ENCODE results near the gene SOCS7. TPM values are rescaled to one million over a fixed set of nuclear protein-coding genes. Genes with fewer than 3 reads are reported as not detected.
A peak's percentile ranks its signal among the peaks of the same experiment; 100 is the strongest.

Gene SOCS7
- polyA plus RNA-seq, 1 donor (not counting 4 experiments of a cell fraction or from before 2014, with no cell fraction given), result 7.5 TPM

- Histone ChIP-seq H3K4me1 (ENCODE audit: control insufficient read depth, extremely low read depth, insufficient read depth, low read length) (peaks cover 20% of the 10 kb centered on the region), H3K27me3 (ENCODE audit: control insufficient read depth, extremely low read depth, insufficient read depth, low read length) (no peaks in the 10 kb centered on the region), H3K27ac (ENCODE audit: control insufficient read depth, insufficient read depth, low read length) (no peak overlapping the region), H3K79me2 (ENCODE audit: control insufficient read depth, insufficient read depth, low read length) (no peaks in the 10 kb centered on the region), H3K36me3 (ENCODE audit: control insufficient read depth in 2 of 2, extremely low read depth in 1 of 2, insufficient read depth in 2 of 2, low read length in 2 of 2) (no peaks in the 10 kb centered on the region), H3K4me3 (ENCODE audit: control insufficient read depth in 2 of 3, extremely low read depth in 1 of 3, insufficient read depth in 2 of 3, low read depth in 1 of 3, low read length in 3 of 3) (no peak overlapping the region), H3K4me2 (ENCODE audit: control insufficient read depth, extremely low read depth, insufficient read depth, low read depth, low read length) (no peak overlapping the region), H3K9me3 (ENCODE audit: control insufficient read depth, low read depth, low read length) (no peaks in the 10 kb centered on the region), H3K9me1 (ENCODE audit: control insufficient read depth, extremely low read depth, insufficient read depth, low read length) (no peaks in the 10 kb centered on the region), H3K9ac (ENCODE audit: control insufficient read depth, extremely low read depth, insufficient read depth, low read length) (no peak overlapping the region), H2AFZ (ENCODE audit: control insufficient read depth, low read length) (no peak overlapping the region), H4K20me1 (ENCODE audit: control insufficient read depth, extremely low read depth, insufficient read depth, low read length) (peaks cover 3% of the 10 kb centered on the region)
- no peak for TF ChIP-seq CTCF (optimal IDR thresholded peaks at IDR 0.05 in 1 of 3, IDR thresholded peaks at IDR 0.05 in 1 of 3, conservative IDR thresholded peaks at IDR 0.05 in 1 of 3; ENCODE audit: extremely low read depth in 1 of 3, insufficient read depth in 2 of 3, low read length in 3 of 3)
- TF ChIP-seq EZH2 (IDR thresholded peaks at IDR 0.05; ENCODE audit: low read length), result no peak
- FAIRE-seq, result no peak
- no peak for DNase-seq (ENCODE audit: low read depth, low spot score)
- dilution Hi-C loops (cut with MboI; ENCODE audit: extremely low pct_ligation_motif_present, low sequenced_read_pairs), result no loop called here
These were observed 91.8 kb downstream of the SOCS7 start for GRCh38 chr17:38443356-38444031.

DNA sequence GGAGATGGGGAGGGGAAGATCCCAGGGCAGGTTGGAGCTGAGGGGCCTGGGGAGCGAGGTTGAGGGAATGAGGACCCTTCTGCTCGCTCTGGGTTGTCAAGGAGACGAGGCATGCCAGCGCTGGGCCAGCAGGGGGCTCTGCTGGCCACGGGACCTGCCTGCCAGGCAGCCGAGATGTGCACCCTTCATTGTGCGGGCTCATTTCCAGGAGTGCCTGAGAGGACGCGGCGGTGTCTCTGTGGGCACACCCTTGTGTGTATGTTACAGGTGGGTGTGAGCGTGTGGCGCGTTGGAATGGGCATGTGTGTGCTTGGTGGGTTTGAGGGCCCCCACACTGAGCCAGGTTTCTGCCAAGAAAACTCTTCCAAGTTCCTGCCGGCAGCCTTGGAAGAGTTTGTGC, 92.5 kb downstream of the SOCS7 start:
- peak overlapping the region; percentile 41 for H3K4me2 ChIP-seq (ENCODE audit: control insufficient read depth, extremely low read depth, insufficient read depth, low read depth, low read length)
- no peaks in the 10 kb centered on the region for H3K9me1 ChIP-seq (ENCODE audit: control insufficient read depth, extremely low read depth, insufficient read depth, low read length)
- no peak overlapping the region for H2AFZ ChIP-seq (ENCODE audit: control insufficient read depth, low read length)
- H3K4me1 ChIP-seq (ENCODE audit: control insufficient read depth, extremely low read depth, insufficient read depth, low read length), result peaks cover 26% of the 10 kb centered on the region
- TF ChIP-seq EZH2 (IDR thresholded peaks at IDR 0.05; ENCODE audit: low read length), result no peak
- TF ChIP-seq CTCF (optimal IDR thresholded peaks at IDR 0.05 in 1 of 3, IDR thresholded peaks at IDR 0.05 in 1 of 3, conservative IDR thresholded peaks at IDR 0.05 in 1 of 3; ENCODE audit: extremely low read depth in 1 of 3, insufficient read depth in 2 of 3, low read length in 3 of 3), result peak; percentile 92 to 99 (median 99)
- dilution Hi-C loops (cut with MboI; ENCODE audit: extremely low pct_ligation_motif_present, low sequenced_read_pairs), result no loop called here
- H3K36me3 ChIP-seq (ENCODE audit: control insufficient read depth in 2 of 2, extremely low read depth in 1 of 2, insufficient read depth in 2 of 2, low read length in 2 of 2), result no peaks in the 10 kb centered on the region
- peaks cover 3% of the 10 kb centered on the region for H4K20me1 ChIP-seq (ENCODE audit: control insufficient read depth, extremely low read depth, insufficient read depth, low read length)
- H3K27me3 ChIP-seq (ENCODE audit: control insufficient read depth, extremely low read depth, insufficient read depth, low read length), result no peaks in the 10 kb centered on the region
- H3K4me3 ChIP-seq (ENCODE audit: control insufficient read depth in 2 of 3, extremely low read depth in 1 of 3, insufficient read depth in 2 of 3, low read depth in 1 of 3, low read length in 3 of 3), result no peak overlapping the region
- H3K9me3 ChIP-seq (ENCODE audit: control insufficient read depth, low read depth, low read length), result no peaks in the 10 kb centered on the region
- no peak overlapping the region for H3K27ac ChIP-seq (ENCODE audit: control insufficient read depth, insufficient read depth, low read length)
- FAIRE-seq (no peak), DNase-seq (ENCODE audit: low read depth, low spot score) (peak; percentile 55)
- H3K79me2 ChIP-seq (ENCODE audit: control insufficient read depth, insufficient read depth, low read length), result no peaks in the 10 kb centered on the region
- no peak overlapping the region for H3K9ac ChIP-seq (ENCODE audit: control insufficient read depth, extremely low read depth, insufficient read depth, low read length)

All from keratinocyte (primary cell).